ENCODE measurements around the gene IL21R. TPM values are rescaled to one million over a fixed set of nuclear protein-coding genes. Genes with fewer than 3 reads are reported as not detected.

The IL21R gene
- total RNA-seq, 1 experiment from 2014 or later = not detected

- Mint-ChIP-seq H3K27me3 (ENCODE audit: unreplicated experiment) (peaks cover 52% of the 10 kb centered on the region), H3K36me3 (ENCODE audit: insufficient read depth, unreplicated experiment) (no peaks in the 10 kb centered on the region), H3K9me3 (ENCODE audit: low read depth, unreplicated experiment) (no peaks in the 10 kb centered on the region), H3K27ac (ENCODE audit: unreplicated experiment) (no peak overlapping the region), H3K4me1 (ENCODE audit: low read depth, unreplicated experiment) (no peaks in the 10 kb centered on the region), H3K4me3 (ENCODE audit: low read depth, unreplicated experiment) (no peak overlapping the region)
- CTCF ChIA-PET = interaction anchor here (0.5 to 0.6 kb wide), 2 partner anchors 18 to 404 kb away, joined by 3 to 4 read pairs; no protein-coding TSS in a partner anchor
- BruUV-seq (replicated peaks) = no TSS peak
- no peak for TF ChIP-seq CTCF (IDR thresholded peaks at IDR 0.05; ENCODE audit: unreplicated experiment)
- no peak for DNase-seq
- intact Hi-C loops (cut with micrococcal nuclease; ENCODE audit: unreplicated experiment) = no loop called here
Observed at GRCh38 chr16:27437946-27438345, 36.0 kb downstream of the IL21R start.

GRCh38 chr16:27439271-27440018, 37.5 kb downstream of the IL21R start:
- TF ChIP-seq CTCF (IDR thresholded peaks at IDR 0.05; ENCODE audit: unreplicated experiment) = no peak
- DNase-seq = no peak
- Mint-ChIP-seq H3K9me3 (ENCODE audit: low read depth, unreplicated experiment) (no peaks in the 10 kb centered on the region), H3K27ac (ENCODE audit: unreplicated experiment) (no peak overlapping the region), H3K36me3 (ENCODE audit: insufficient read depth, unreplicated experiment) (no peaks in the 10 kb centered on the region), H3K27me3 (ENCODE audit: unreplicated experiment) (peaks cover 38% of the 10 kb centered on the region), H3K4me3 (ENCODE audit: low read depth, unreplicated experiment) (no peak overlapping the region), H3K4me1 (ENCODE audit: low read depth, unreplicated experiment) (no peaks in the 10 kb centered on the region)
- intact Hi-C loops (cut with micrococcal nuclease; ENCODE audit: unreplicated experiment) = no loop called here
- no TSS peak for BruUV-seq (replicated peaks)
- CTCF ChIA-PET = no interaction called here

- H3K4me3 Mint-ChIP-seq (ENCODE audit: low read depth, unreplicated experiment) = no peak overlapping the region
- H3K27ac Mint-ChIP-seq (ENCODE audit: unreplicated experiment) = no peak overlapping the region
- DNase-seq = no peak
- no peaks in the 10 kb centered on the region for H3K9me3 Mint-ChIP-seq (ENCODE audit: low read depth, unreplicated experiment)
- H3K27me3 Mint-ChIP-seq (ENCODE audit: unreplicated experiment) = peaks cover 31% of the 10 kb centered on the region
- no peaks in the 10 kb centered on the region for H3K4me1 Mint-ChIP-seq (ENCODE audit: low read depth, unreplicated experiment)
- intact Hi-C loops (cut with micrococcal nuclease; ENCODE audit: unreplicated experiment) = no loop called here
- CTCF ChIA-PET = interaction anchor here (0.7 kb wide), 1 partner anchor 9 kb away, joined by 3 read pairs; no protein-coding TSS in a partner anchor
- no TSS peak for BruUV-seq (replicated peaks)
- no peaks in the 10 kb centered on the region for H3K36me3 Mint-ChIP-seq (ENCODE audit: insufficient read depth, unreplicated experiment)
- no peak for TF ChIP-seq CTCF (IDR thresholded peaks at IDR 0.05; ENCODE audit: unreplicated experiment)
Observed at GRCh38 chr16:27441276-27441675, 39.3 kb downstream of the IL21R start.

- DNase-seq = no peak
- CTCF ChIA-PET = no interaction called here
Observed at GRCh38 chr16:27441998-27442397, 40.0 kb downstream of the IL21R start.

More at GRCh38 chr16:27441998-27442397, 40.0 kb downstream of the IL21R start:
- intact Hi-C loops (cut with micrococcal nuclease; ENCODE audit: unreplicated experiment) = no loop called here
- Mint-ChIP-seq H3K27me3 (ENCODE audit: unreplicated experiment) (peaks cover 33% of the 10 kb centered on the region), H3K36me3 (ENCODE audit: insufficient read depth, unreplicated experiment) (no peaks in the 10 kb centered on the region), H3K27ac (ENCODE audit: unreplicated experiment) (no peak overlapping the region), H3K4me1 (ENCODE audit: low read depth, unreplicated experiment) (no peaks in the 10 kb centered on the region), H3K9me3 (ENCODE audit: low read depth, unreplicated experiment) (no peaks in the 10 kb centered on the region), H3K4me3 (ENCODE audit: low read depth, unreplicated experiment) (no peak overlapping the region)
- no peak for TF ChIP-seq CTCF (IDR thresholded peaks at IDR 0.05; ENCODE audit: unreplicated experiment)
- no TSS peak for BruUV-seq (replicated peaks)

Data from Calu3 (cell line).